ENCODE data around the gene SNX18. TPM values are rescaled to one million over a fixed set of nuclear protein-coding genes. Genes with fewer than 3 reads are reported as not detected.

SNX18 gene
- total and polyA plus RNA-seq, 7 donors: 3.9 to 51.3 (median 37.8) TPM

DNA sequence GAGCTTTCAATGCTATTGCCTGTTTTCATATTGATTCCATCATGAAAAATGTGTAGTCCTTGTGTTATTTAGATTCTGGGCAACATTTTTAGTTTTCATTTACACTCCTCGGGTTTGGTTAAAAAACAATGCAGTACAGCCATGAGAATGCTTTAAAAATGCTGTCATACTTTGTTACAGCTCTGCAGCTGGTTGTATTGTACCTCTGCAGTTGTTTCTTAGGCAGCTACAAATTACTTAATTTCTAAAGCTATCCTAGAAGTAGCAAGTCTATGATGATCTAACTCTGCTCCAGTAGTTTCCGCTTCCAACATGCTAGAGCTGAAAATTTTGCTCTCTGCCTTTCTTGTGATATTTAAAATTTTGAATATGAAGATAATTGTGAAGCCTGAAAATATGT, 20.2 kb downstream of the SNX18 start:
- Histone ChIP-seq H3K9me3 (no peaks in the 10 kb centered on the region), H3K27ac (peak overlapping the region in 3 of 4 donors; percentile 26 to 62 (median 27)), H3K27me3 (no peaks in the 10 kb centered on the region), H3K36me3 (no peaks in the 10 kb centered on the region), H3K4me1 (peaks cover 0 to 64% (median 51%) of the 10 kb centered on the region in 4 donors), H3K4me3 (peak overlapping the region in 1 of 4 donors; percentile 4)
- TF ChIP-seq EP300 (IDR thresholded peaks at IDR 0.05) (no peak), POLR2A (IDR thresholded peaks at IDR 0.05) (no peak), POLR2AphosphoS5 (IDR thresholded peaks at IDR 0.05) (no peak)
- TF ChIP-seq, protein P1, sequence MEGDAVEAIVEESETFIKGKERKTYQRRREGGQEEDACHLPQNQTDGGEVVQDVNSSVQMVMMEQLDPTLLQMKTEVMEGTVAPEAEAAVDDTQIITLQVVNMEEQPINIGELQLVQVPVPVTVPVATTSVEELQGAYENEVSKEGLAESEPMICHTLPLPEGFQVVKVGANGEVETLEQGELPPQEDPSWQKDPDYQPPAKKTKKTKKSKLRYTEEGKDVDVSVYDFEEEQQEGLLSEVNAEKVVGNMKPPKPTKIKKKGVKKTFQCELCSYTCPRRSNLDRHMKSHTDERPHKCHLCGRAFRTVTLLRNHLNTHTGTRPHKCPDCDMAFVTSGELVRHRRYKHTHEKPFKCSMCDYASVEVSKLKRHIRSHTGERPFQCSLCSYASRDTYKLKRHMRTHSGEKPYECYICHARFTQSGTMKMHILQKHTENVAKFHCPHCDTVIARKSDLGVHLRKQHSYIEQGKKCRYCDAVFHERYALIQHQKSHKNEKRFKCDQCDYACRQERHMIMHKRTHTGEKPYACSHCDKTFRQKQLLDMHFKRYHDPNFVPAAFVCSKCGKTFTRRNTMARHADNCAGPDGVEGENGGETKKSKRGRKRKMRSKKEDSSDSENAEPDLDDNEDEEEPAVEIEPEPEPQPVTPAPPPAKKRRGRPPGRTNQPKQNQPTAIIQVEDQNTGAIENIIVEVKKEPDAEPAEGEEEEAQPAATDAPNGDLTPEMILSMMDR (IDR thresholded peaks at IDR 0.05): no peak
- intact Hi-C loops (cut with DNase I): no loop called here
- WGBS, 2 donors: 85 to 87% methylated on average over 2 of the region's 2 CpGs
- DNase-seq: no peak

DNA sequence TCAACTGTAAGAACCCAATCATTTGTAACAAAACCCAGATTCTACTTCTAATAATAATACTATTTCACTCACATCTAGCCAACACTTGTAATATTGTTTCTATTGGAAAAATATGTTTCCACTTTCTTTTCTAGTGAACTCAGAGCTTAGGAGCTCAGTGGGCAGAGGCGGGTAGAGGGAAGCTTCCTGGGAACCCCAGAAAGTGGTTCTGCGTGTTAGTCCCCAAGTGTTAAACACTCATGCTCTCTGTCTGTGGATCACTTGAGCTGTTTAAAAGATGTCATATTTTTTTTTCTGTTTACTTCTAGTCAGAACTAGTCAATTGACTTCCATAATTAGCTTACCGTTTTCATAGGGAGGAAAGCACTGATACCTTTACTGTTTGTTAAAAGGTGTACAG, 20.6 kb downstream of the SNX18 start:
- WGBS, 2 donors: 83 to 86% methylated on average over 3 of the region's 3 CpGs

DNA sequence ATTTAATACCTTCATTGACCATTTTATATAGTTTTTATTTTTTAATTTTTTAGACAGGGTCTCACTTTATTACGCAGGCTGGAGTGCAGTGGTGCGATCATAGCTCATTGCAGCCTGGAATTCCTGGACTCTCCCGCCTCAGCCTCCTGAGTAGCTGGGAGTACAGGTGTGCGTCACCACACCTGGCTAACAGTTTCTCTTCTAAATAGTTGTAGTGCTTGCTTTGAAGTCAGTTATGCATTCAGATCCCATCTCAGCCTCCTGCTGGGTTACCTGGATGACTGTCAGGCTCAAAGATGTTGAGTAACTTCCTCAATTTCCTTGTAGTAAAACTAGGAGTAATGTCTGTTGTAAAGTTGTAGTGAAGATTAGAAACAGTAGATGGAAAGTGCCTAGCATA, 21.4 kb downstream of the SNX18 start:
- no peak overlapping the region for H3K27ac ChIP-seq
- TF ChIP-seq, protein P1 (IDR thresholded peaks at IDR 0.05): no peak
- TF ChIP-seq POLR2AphosphoS5 (IDR thresholded peaks at IDR 0.05) (no peak), EP300 (IDR thresholded peaks at IDR 0.05) (no peak), POLR2A (IDR thresholded peaks at IDR 0.05) (no peak)
- H3K36me3 ChIP-seq: no peaks in the 10 kb centered on the region
- H3K27me3 ChIP-seq: no peaks in the 10 kb centered on the region
- 95 to 96% methylated on average over 4 of the region's 4 CpGs for WGBS, 2 donors
- no peak for DNase-seq
- H3K4me3 ChIP-seq: no peak overlapping the region
- peaks cover 0 to 52% (median 41%) of the 10 kb centered on the region in 4 donors for H3K4me1 ChIP-seq
- intact Hi-C loops (cut with DNase I): no loop called here
- H3K9me3 ChIP-seq: no peaks in the 10 kb centered on the region

More for the DNA sequence above, 20.6 kb downstream of the SNX18 start:
- intact Hi-C loops (cut with DNase I): no loop called here
- TF ChIP-seq EP300 (IDR thresholded peaks at IDR 0.05) (no peak), POLR2AphosphoS5 (IDR thresholded peaks at IDR 0.05) (no peak), POLR2A (IDR thresholded peaks at IDR 0.05) (no peak)
- TF ChIP-seq, protein P1 (IDR thresholded peaks at IDR 0.05): no peak
- Histone ChIP-seq H3K4me3 (no peak overlapping the region), H3K36me3 (no peaks in the 10 kb centered on the region), H3K9me3 (no peaks in the 10 kb centered on the region), H3K27ac (peak overlapping the region in 3 of 4 donors; percentile 26 to 62 (median 27)), H3K27me3 (no peaks in the 10 kb centered on the region), H3K4me1 (peaks cover 0 to 61% (median 49%) of the 10 kb centered on the region in 4 donors)
- DNase-seq: no peak

DNA sequence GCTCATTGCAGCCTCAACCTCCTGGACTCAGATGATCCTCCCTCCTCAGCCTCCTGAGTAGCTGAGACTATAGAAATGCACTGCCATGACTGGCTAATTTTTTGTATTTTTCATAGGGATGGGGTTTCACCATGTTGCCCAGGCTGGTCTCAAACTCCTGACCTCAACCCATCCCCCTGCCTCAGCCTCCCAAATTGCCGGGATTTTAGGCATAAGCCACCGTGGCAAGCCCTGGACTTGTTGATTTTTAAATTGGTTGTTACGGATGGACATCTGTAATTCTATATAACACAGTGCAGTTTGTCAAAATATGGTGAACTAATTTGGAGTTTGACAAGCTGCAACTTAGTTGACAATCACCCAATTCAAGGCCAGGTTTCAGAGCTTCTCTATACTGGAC, 22.7 kb downstream of the SNX18 start:
- no peaks in the 10 kb centered on the region for H3K36me3 ChIP-seq
- peaks cover 0 to 43% (median 32%) of the 10 kb centered on the region in 4 donors for H3K4me1 ChIP-seq
- intact Hi-C loops (cut with DNase I): no loop called here
- TF ChIP-seq EP300 (IDR thresholded peaks at IDR 0.05): no peak
- TF ChIP-seq POLR2A (IDR thresholded peaks at IDR 0.05): no peak
- TF ChIP-seq, protein P1 (IDR thresholded peaks at IDR 0.05): no peak
- TF ChIP-seq POLR2AphosphoS5 (IDR thresholded peaks at IDR 0.05): no peak
- DNase-seq: no peak
- no peak overlapping the region for H3K4me3 ChIP-seq
- WGBS, 2 donors: 94 to 98% methylated on average over 3 of the region's 3 CpGs
- H3K27me3 ChIP-seq: no peaks in the 10 kb centered on the region
- H3K27ac ChIP-seq: no peak overlapping the region
- no peaks in the 10 kb centered on the region for H3K9me3 ChIP-seq
